GM21360 (cell line): ENCODE measurements around the gene NRDC.
A peak's percentile ranks its signal among the peaks of the same experiment; 100 is the strongest.

Experiments
- ATAC-seq: cut with Tn5 transposase; IDR thresholded peaks from one replicate; pipeline ENCODE4 v1.9.1; 2021; ENCODE audit warnings: mild to moderate bottlenecking, moderate library complexity; ENCODE audit not compliant: unreplicated experiment

Gene NRDC

GRCh38 chr1:51878616-51879336 is at the start of gene NRDC:
Gene NRDC, minus strand, starts transcription at chr1:51878727. Its CDS starts 112 bp downstream, at chr1:51878615.
- peak; percentile 92 for ATAC-seq

- ATAC-seq: no peak
These were observed 48.5 kb upstream of the NRDC start for GRCh38 chr1:51927029-51927428.

- ATAC-seq: no peak
These were observed 47.8 kb upstream of the NRDC start for GRCh38 chr1:51926171-51926812.

- no peak for ATAC-seq
These were observed 45.9 kb upstream of the NRDC start for GRCh38 chr1:51924455-51924854.

GRCh38 chr1:51922040-51922439 is 43.5 kb upstream of the NRDC start:
- no peak for ATAC-seq

GRCh38 chr1:51920130-51920529 is 41.6 kb upstream of the NRDC start:
- no peak for ATAC-seq

GRCh38 chr1:51919684-51920083 is 41.2 kb upstream of the NRDC start:
- no peak for ATAC-seq

- no peak for ATAC-seq
These were observed 38.3 kb upstream of the NRDC start for GRCh38 chr1:51916587-51917405.

- ATAC-seq: no peak
These were observed 37.4 kb upstream of the NRDC start for GRCh38 chr1:51915951-51916350.

- ATAC-seq: no peak
These were observed 34.4 kb upstream of the NRDC start for GRCh38 chr1:51912881-51913280.

- ATAC-seq: no peak
These were observed 31.9 kb upstream of the NRDC start for GRCh38 chr1:51910221-51911000.

GRCh38 chr1:51908499-51908898 is 30.0 kb upstream of the NRDC start:
- ATAC-seq: no peak

- no peak for ATAC-seq
These were observed 28.7 kb upstream of the NRDC start for GRCh38 chr1:51907079-51907702.

GRCh38 chr1:51906306-51907078 is 28.0 kb upstream of the NRDC start:
- no peak for ATAC-seq

- ATAC-seq: no peak
These were observed 23.9 kb upstream of the NRDC start for GRCh38 chr1:51902456-51902855.

GRCh38 chr1:51901151-51901550 is 22.6 kb upstream of the NRDC start:
- ATAC-seq: no peak

GRCh38 chr1:51899022-51899421 is 20.5 kb upstream of the NRDC start:
- no peak for ATAC-seq

GRCh38 chr1:51898090-51898734 is 19.7 kb upstream of the NRDC start:
- no peak for ATAC-seq

GRCh38 chr1:51897699-51898031 is 19.1 kb upstream of the NRDC start:
- no peak for ATAC-seq
